ENCODE measurements around the gene GPNMB.

DNA sequence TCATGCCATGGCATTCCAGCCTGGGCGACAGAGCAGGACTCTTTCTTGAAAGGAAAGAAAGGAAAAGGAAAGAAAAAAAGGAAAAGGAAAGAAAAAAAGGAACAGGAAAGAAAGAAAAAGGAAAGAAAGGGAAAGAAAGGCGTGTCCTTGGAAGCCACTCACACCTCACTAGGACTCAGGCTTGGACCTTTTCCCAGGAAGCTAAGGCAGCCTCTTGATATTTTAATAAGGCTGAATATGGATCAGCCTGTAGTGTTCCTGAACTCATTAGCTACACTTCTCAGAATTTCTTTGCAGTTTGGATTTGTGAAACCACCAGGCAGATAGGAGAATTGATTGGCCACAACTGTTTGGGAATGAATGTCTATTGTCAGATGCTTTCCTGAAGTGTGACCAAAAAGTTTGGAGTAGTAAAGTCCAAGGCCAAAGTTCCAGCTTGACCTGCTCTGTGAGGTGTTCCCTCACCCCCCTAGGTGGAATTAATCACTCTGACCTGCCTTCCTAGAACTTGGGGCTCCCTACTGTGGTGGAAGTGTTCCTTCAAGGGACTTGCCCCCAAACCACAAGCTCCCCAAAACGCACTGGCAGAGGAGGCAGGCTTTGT, 45.5 kb downstream of the GPNMB start:
- TF ChIP-seq, protein P1, sequence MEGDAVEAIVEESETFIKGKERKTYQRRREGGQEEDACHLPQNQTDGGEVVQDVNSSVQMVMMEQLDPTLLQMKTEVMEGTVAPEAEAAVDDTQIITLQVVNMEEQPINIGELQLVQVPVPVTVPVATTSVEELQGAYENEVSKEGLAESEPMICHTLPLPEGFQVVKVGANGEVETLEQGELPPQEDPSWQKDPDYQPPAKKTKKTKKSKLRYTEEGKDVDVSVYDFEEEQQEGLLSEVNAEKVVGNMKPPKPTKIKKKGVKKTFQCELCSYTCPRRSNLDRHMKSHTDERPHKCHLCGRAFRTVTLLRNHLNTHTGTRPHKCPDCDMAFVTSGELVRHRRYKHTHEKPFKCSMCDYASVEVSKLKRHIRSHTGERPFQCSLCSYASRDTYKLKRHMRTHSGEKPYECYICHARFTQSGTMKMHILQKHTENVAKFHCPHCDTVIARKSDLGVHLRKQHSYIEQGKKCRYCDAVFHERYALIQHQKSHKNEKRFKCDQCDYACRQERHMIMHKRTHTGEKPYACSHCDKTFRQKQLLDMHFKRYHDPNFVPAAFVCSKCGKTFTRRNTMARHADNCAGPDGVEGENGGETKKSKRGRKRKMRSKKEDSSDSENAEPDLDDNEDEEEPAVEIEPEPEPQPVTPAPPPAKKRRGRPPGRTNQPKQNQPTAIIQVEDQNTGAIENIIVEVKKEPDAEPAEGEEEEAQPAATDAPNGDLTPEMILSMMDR (IDR thresholded peaks at IDR 0.05; ENCODE audit: low read depth, low read length, poor library complexity, severe bottlenecking) = no peak
- no peak for TF ChIP-seq EZH2phosphoT487 (IDR thresholded peaks at IDR 0.05; ENCODE audit: borderline replicate concordance, low read length)

Data from DOHH2 (cell line).